HCEC 1CT (cell line): ENCODE measurements around the gene SORBS2.

Source experiments
- DNase-seq: peaks from one replicate; pipeline ENCODE4 v3.0.0-alpha.2; 2017

The SORBS2 gene

DNA sequence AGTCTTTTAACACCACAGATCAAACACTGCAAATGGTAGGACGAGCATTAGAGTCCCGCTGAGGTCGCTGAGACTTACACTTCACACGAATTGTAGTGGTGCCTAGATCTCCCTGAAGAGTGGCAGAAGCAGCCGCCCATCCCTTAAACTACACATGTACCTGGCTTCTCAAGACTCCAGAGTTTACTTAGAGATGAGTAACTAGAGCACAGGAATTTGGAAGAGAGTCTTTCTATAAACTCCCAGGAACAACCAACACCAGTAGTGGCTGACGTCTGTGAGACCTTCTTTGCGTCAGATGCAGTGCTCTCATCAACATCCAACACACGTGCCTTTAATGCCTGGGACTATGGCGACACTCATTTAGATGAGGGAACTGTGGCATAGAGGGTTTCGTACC is 12.6 kb downstream of the SORBS2 start:
- no peak for DNase-seq

DNA sequence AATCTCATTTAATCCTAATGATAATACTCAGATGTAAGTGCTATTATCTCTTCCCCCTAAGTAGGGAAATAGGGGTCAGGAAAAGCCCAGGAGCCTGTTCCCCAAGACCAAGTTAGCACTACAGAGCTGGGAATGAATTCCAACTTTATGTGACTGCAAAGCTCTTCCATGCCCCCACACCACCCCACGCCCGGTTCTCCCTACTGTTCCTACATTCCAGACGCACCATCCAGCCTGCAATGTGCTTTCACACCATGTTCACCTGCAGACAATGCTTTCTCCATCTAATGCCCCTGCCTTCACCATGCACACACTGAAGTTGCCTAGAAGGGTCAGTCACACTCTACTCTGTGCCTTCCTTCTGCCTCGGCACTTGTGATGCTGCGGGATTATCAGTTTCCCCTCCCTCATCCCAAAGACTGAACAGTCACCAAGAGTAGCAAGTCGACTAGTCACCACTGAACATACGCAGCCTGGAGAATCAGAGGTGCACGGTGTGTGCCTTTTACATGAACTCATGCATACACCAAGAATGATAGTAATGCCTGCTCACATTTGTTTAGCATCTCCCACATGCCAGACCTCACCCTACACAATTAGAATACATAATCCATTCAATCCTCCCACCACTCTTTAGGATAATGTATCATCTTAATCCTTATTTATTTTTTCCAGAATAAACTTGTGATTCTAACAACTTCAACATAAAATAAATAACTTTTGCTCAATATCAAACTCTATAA is 14.2 kb downstream of the SORBS2 start:
- no peak for DNase-seq

DNA sequence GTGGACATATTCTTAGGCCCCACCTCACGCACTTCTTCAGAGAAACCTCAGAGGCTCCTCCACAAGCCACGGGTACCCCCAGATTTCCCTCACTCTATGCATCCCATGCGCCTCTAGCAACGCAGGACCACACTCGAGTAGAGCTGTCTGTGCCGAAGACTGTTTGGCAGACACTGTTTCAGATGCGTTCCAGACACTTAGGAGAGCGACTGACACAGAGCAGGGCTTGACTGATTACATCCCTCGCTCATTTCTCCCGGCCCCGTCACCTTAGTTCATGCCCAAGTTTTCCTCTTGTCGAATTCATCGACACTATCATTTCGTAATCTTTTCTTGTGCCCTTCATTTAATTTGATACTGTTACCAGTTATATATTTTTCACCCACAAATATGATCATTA is 15.0 kb downstream of the SORBS2 start:
- no peak for DNase-seq

DNA sequence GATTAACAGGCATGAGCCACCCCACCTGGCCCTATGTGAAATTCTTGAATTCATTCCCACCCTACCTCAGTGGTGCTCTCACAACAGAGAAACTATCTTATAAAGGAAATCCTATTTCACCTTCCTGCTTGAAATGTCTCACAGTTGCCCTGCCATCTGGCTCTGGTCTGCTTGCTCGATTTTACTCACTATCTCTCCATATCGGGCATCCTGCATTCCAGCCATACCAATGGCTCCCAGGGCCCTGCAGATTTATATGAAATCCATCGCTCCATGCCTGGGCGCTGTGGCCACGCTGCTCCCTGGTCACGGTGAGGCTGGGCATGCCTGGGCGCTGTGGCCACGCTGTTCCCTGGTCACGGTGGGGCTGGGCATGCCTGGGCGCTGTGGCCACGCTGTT is 15.8 kb downstream of the SORBS2 start:
- DNase-seq = no peak

DNA sequence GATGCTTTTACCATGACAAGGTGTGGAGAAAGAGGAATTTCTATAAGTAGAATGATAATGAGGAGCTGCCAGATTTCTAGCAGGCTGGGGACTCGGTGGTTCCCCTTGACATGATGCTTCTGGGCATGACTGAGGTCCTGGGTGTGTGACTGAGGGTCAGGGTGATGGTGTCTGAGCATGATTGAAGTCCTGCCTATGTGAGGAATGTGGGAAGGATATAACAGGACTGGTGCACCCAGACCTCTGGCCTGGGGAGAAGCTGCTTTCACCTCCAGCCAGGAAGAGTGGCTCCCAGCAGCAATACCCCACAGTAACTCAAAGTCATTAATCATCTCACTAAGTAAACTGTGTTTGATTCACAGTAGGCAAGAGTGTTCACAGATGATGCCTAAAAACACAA is 17.4 kb downstream of the SORBS2 start:
- DNase-seq = no peak

DNA sequence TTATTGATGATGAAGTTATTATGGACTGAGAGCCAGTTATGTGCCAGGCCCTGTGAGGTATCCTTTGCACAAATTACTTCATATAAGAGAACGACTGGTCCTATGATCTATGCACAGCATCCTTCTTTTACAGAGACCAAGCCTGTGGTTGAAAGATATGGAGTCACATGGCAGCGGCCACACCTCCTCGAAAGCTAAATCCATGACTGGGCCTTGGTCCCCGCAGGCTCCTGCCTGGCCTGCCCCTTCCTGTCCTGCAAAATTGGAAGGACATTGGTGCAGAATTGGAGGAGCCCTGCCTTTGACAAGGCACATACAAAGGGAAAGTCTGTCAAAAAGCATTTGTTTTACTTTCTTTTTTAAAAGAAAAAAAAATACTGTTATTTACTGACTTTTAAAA is 18.3 kb downstream of the SORBS2 start:
- no peak for DNase-seq

DNA sequence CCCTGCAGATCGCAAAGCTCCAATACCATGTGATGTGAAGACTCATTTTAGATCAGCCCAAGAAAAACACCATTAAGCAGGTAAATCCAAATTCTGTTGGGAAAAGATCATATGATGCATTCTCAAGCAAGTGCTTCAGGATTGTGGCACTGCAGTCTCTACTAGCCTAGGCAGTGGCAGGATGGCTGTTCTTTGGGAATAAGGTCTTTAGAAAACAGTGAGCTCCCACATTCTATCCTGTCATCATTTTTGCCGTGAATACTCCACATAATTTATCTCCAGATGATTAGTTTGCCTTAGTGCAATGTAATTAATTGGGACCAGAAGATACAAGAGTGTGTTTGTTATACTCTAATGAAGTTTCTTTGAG is 18.9 kb downstream of the SORBS2 start:
- DNase-seq = no peak

DNA sequence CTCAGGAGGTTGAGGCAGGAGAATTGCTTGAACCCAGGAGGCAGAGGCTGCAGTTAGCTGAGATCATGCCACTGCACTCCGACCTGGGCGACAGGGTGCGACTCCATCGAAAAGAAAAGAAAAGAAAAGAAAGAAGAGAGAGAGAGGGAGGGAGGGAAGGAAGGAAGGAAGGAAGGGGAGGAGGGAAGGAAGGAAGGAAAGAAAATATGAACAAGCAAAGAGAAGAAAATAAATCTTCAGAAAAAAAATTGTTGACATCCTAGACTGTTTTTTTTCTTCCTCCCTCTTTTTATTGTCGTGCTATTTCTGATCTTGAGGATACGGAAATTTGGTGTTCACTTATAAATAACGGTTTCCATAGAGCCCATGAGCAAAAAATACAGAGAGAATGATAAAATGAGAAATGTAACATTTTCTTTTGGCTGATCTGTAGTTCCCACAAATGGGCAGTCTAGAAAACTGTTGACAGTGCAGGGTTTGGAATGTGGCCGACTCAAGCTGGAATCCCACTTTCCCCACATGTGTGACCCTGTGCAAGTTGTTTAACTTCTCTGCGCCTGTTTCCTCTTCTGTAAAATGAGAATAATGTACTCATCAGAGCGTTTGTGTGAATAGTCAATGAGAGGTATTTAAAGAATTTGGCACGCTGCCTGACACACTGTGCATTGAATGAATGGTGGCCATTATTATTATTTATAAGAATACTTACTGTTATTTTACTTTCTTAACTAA is 19.4 kb downstream of the SORBS2 start:
- DNase-seq = peak; percentile 84

DNA sequence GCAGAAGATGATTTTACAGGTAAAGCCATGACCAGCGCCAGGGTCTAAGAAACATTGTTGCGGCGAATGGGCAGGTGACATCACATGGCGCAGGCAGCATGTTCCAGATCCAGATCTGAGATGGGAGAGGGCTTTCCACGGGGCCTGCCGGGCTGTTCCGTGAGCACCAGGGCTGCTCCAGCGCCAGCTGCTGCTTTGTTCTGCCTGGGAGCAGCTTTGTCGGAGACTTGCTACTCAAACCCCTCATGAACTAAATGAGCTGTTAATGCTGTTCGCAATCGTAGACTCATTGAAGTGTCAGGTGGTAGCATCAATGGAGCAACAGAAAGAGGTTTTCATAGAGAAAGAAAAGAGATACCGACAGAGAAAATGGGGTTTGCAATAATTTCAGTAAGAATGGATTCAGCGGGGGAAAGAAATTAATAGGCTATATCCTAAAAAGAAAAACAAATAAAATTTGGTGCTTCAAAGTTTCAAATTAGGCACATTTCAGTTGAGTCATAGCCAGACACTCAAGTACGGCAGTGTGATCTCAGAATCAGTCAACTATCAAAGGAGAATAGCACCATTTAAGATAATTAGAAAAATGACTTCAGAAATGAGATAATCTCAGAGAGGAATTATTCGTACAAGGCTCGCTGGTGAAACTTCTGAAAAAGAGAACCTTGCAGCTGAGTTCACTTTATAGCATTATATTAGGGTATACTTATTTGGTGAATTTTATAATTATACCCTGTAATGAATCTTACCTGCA is 23.9 kb downstream of the SORBS2 start:
- no peak for DNase-seq

DNA sequence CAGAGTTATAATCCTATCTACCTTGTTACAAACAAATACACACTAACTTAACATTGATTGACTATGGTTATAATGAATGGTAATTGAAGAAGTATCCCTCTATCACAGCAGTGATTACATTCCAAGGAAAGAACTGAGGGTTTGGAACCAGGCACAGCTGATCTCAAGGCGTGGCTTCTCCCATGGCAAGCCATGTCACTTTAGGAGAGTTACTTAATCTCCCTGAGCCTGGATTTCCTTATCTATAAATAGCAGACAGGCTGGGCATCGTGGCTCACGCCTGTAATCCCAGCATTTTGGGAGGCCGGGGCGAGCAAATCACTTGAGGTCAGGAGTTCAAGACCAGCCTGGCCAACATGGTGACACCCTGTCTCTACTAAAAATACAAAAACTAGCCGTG is 25.6 kb downstream of the SORBS2 start:
- no peak for DNase-seq

DNA sequence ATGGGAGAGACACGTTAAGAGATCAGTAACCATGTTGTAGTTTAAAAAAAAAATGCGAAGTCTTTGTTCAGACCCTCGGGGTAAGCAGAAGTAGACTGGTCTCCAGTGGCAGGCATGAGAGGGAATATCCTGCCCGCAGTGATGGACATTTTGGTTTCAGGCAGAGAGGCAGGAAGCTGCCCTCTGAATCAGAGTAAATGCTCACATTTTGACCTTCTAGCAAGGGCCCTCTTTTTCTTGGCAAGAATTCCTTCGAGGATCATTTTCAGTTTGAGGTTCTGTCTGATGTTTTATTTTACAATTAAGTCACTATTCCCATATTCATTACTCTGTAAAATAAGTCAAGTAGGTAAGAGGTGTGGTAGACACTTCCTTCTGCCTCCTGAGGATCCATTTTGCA is 28.4 kb downstream of the SORBS2 start:
- no peak for DNase-seq

DNA sequence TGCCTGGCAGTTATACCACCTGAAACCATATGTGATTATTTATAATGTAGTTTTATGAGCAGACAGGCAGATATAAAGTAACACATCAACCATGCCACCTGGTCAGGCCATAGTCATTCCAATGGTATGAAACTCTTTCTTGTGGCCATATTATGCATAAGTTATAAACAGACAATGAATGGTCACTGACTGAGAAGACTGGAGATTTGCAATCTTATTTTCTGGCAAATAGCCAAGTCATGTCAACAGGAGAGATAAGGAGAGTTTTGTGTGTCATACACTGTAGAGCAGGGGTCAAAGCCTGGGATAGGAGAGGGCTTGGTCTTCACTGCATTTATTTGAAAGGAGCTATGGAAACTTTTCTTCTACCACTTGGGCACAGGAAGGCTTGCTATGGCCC is 29.5 kb downstream of the SORBS2 start:
- DNase-seq = peak; percentile 33

DNA sequence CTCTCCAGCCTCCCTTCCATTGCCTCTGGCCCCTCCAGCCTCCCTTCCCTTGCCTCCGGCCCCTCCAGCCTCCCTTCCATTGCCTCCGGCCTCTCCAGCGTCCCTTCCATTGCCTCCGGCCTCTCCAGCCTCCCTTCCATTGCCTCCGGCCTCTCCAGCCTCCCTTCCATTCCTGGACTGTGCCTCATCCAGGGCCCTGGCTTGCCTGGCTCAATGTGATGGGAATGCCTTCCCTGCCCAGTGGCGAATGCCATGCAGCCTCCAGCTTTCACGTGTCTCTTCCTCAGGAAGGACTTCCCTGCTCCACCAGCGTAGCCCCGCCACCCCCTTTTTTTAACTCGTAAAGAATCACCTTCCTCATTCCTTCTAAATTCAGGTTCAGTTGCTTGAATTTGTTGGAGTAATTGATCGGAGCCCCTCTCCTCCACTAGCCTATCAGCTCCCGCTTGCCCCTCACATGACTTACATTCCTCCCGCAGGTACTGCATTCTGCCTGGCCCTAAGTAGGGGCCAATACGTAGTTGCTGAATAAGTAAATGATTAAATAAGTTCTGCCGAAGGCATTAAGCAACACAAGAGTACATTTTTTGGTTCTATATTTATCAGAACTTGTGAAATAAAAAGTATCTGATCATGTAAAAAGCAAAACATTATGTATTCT is 30.3 kb downstream of the SORBS2 start:
- DNase-seq = no peak

DNA sequence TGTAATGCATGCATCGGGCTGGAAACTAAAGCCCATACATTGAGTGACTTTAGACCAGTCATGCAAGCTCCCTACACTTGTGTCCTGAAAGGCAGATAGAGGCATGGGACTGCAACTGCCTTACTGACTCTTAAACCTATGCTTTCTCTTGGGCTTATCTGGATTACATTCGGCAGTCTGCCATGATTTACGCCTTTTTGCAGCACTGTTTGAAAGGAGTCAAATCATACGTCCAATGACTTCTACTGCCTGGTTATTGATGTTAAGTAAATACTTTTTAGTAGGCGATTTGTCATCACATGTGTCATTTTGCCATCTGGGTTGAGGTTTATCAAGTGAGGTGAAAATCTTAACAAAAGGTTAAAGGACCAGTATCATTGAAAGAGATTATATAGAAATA is 31.5 kb downstream of the SORBS2 start:
- no peak for DNase-seq

DNA sequence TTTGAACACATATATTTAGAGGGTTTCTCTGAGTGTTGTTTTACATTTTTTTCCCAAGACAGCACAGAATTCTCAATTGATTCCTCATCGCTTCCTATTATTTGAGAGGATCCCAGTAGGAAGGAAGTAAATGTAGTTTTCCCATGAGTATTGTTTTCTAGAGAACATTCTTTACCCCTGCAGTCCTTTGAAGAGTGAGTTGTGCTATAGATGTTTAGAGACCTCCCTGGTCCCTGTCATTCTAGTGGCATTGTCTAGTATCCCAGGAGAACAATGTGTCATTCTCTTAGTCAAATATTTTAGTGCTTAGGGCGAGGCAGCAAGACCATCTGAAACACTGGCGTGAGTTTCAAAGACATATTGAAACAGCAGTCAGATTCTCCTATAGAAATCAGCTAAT is 32.5 kb downstream of the SORBS2 start:
- DNase-seq = no peak

DNA sequence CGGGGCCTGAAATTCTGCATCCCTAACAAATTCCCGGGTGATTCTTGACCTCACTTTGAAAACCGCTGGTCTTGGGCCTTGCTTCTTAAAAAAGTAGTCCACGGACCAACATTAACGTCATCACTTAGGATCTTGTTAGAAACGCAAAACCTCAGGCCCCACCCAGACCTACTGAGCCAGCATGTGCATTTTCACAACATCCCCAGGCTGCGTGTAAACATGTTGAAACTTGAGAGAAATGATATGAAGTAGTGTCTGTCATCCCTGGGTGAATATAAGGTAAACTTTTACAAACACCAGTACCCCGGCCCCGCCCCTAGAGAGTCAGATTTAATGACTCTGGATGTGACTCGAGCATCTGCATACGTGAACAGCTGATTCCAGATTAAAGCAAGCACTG is 33.7 kb downstream of the SORBS2 start:
- DNase-seq = no peak

DNA sequence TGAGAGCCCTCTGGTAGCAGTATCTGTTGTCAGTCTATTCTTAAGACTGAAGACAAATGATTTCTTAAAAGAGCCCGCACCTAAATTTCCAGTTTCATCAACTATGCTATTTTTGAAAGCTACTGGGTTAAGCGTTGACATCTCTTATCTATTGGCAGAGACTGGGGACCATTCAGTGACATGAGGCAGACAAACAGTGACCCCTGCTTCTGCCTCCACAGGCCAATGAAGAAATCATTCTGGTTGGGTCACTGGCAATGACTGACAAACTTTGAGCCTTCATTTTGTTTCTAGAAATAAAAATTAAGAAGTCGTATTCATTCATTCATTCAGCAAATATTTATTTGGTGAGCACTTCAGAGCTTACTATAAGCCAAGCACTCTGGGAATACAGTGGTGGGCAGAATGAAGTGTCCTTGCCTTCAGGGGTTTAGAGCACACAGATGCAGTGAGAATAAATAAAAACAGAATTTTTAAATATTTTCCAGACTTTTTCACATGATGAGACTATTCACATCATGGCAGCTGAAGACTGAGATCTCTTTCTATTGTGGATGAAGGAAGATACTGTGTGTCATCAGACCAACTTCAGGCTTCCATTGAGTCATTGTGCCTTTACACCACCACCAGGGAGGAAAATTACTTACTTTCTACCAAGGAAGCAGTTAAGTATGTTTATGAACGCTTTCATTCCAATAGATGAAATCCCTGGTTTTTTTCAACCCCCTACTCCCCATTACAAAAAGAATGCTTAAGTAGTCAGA is 36.0 kb downstream of the SORBS2 start:
- no peak for DNase-seq

DNA sequence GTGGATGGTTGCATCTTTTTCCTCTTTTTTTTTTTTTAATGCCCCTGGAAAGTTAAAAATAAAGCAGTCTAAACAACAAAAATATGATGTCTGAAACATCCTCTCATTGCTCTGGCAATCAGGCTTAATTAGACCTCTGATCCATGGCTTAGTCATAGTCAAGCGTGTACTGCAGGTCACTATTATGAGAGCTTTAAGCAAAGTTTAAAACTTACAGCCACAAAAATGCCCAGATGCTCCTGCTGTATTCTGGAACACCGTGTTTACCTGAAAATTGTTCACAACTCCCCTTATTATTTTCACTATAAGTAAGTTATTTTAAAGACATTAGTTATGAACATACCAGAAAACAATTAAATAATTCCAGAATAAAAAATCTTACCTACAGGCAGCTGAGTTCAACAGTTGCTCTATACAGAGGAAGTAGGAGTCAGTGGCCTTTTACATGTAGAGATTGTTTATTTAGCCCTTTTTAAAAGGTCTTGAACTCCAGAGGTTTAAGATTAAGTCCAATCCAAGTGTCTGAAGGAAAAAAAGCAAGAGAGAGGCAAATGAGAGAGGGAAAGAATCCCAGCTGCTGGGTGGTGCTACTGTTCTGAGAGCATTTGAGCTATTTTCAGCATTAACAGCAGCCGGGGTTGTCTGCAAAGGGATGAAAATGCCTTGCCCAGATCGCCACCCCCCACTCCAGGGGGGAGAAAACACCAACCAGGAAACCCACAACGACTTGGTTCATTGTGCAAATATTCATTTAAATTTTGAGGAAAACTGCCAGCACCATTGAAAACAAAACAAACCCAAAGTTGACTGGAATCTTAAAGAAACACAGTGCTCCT is 36.9 kb downstream of the SORBS2 start:
- peak; percentile 54 for DNase-seq

DNA sequence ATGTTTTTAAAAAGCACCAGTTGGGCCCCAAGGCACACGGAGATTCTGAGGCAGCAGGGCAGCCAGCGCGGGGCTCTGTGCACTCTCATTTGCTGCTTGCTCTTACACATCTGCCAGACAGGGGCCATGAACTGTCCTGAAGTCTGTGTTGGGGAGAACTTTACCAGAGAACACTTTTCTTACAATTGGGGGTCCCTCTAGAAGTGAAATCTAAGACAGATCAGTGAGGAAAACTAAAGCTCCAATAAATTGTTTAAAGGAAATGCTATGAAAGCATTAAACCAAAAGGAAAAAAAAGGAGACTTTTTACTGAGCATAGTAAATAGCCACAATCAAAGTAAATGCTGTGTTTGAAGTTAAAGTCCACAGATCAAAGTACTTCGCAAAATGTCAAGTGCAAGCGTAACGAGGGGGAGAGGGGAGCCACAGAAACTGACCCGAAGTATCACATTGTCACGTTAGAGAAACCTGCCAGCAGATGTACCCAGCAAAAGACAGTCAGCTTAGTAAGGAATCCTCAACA is 37.8 kb downstream of the SORBS2 start:
- DNase-seq = no peak

DNA sequence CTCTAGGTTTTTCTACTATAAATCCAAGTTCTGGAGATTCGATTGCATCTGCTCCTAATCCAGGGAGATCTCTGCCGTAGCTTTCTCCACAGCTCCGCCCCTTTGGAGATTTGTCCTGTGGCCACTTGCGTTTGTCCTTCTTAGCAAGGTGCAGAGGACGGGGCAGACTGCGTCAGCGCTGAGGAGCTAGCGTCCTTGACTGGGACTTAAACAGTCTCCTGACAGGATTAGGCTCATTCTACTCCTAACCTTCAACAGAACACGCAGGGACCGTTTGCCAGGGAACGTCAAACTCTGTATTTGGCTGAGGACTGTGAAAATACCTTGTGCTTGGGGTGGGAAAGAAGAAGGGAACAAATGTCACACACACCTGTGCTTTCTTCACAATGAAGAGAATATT is 38.6 kb downstream of the SORBS2 start:
- no peak for DNase-seq

DNA sequence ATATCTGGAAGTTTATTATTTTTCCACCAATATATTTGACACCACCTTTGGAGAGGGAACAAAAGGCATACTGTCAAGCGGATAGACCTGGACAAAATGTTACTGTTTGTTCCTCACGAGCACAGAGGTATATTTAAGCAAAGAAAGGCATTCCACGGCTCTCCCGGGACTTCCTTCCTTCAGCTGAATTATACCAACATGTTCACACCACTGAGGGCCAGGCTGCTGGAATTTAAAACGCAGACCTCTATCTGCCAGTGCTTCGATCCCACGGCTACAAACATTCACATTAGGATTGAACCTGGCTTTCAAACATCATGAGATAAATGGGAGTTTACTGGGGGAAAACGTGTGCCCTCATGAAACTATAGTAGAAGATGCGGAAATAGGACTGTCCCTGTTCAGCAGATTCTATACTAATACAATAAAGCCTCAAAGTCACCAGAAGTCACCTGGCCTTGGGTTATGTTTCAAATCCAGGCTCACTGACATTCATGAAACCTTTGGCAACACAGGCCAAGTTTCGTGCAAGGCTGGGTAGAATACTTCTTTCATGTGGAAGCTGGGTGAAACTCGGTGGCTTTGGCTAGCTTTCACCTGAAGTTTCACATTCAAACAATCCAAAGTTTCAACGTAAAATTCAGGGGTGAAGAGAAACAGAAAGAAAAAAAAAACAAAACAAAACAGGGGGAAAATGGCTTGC is 39.5 kb downstream of the SORBS2 start:
- no peak for DNase-seq
